ENCODE results near the gene TAF9B.
A peak's percentile ranks its signal among the peaks of the same experiment; 100 is the strongest.
"Not testable (repeated sequence)": the region's sequence is repeated elsewhere in the genome, so short reads cannot be mapped to it uniquely, and the experiment has no call there.

The TAF9B gene, protein sequence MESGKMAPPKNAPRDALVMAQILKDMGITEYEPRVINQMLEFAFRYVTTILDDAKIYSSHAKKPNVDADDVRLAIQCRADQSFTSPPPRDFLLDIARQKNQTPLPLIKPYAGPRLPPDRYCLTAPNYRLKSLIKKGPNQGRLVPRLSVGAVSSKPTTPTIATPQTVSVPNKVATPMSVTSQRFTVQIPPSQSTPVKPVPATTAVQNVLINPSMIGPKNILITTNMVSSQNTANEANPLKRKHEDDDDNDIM

DNA sequence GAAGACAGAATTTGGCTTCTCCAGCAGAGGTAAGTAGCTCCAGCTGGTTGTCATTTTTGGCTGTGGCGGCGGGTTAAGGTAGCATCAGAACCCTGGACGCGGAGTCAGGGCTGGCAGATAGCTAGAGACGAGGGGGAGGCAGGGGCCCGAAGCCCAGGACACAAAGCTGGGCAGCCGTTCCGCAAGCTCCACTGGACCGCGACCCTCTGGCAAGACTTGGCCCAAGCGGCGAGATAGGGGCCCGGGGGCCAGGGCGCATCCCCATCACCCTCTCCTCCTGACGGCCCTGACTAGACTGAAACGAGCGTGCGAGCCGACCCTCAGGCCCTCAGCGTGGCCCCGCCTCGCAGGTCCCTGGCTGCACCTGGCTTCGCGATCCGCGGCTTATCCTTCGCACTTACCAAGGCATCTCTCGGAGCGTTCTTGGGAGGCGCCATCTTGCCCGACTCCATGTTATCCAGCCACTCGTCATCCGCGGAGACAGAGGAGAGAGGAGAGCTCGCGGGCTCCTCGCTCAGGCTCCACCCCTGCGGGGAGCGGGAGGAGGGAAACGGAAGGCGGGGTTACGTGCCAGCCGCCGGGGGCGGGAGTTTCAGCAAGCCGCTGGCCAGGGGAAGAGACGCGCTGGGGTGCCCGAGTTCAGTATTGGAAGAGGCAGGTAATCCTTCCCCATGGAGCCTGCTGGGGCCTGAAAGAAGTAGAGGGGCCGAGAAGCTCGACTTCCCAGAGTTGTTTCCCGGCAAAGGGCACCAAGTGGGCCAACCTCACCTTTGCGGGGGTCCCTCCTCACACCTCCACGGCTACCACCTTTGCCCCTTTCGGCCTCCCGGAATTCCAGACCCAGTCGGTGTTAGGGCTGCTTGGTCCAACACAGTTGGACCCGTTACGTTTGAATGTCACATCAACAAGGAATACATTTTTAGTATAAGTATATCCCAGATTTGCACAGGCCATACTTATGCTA, at the start of gene TAF9B:
Gene TAF9B (minus strand): TSS at position 491 of the 964 bp plus-strand sequence. CDS start 39 bp downstream, at position 452.
- Histone ChIP-seq H3K9me3 (no peaks in the 10 kb centered on the region), H3K27me3 (no peaks in the 10 kb centered on the region), H3K4me1 (peaks cover 0 to 4% (median 0%) of the 10 kb centered on the region in 4 donors), H3K27ac (peak within 1 kb of the TSS; percentile 86 to 88), H3K36me3 (no peaks in the 10 kb centered on the region), H3K4me3 (peak within 1 kb of the TSS; percentile 82 to 85)
- TF ChIP-seq, protein P1, sequence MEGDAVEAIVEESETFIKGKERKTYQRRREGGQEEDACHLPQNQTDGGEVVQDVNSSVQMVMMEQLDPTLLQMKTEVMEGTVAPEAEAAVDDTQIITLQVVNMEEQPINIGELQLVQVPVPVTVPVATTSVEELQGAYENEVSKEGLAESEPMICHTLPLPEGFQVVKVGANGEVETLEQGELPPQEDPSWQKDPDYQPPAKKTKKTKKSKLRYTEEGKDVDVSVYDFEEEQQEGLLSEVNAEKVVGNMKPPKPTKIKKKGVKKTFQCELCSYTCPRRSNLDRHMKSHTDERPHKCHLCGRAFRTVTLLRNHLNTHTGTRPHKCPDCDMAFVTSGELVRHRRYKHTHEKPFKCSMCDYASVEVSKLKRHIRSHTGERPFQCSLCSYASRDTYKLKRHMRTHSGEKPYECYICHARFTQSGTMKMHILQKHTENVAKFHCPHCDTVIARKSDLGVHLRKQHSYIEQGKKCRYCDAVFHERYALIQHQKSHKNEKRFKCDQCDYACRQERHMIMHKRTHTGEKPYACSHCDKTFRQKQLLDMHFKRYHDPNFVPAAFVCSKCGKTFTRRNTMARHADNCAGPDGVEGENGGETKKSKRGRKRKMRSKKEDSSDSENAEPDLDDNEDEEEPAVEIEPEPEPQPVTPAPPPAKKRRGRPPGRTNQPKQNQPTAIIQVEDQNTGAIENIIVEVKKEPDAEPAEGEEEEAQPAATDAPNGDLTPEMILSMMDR (IDR thresholded peaks at IDR 0.05): no peak
- peak; percentile 83 to 93 for DNase-seq
- intact Hi-C loops (cut with DNase I; ENCODE audit: low total_unique reads): no loop called here

DNA sequence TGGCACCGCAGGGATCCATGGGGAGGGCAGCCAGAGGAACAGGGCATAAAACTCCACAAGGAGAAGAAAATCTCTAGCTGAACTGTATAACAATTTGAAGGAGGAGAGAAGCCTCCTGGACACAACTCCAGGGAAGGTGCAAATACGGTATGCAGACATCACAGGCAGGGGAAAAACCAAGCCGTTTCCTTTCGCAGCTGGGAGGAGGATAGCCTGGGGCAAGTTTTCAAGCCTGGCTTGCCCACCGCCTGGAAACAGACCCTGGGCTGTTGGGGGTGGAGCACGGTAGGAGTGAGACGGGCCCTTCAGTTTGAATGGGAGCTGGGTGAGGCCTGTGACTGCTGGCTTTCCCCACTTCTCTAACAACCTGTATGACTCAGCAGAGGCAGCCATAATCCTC, 43.4 kb upstream of the TAF9B start:
- TF ChIP-seq, protein P1 (IDR thresholded peaks at IDR 0.05): no peak
- H3K4me3 ChIP-seq: no peak overlapping the region
- peaks cover 0 to 7% (median 0%) of the 10 kb centered on the region in 3 donors for H3K9me3 ChIP-seq
- intact Hi-C loops (cut with DNase I; ENCODE audit: low total_unique reads): no loop called here
- no peak overlapping the region for H3K27ac ChIP-seq
- H3K27me3 ChIP-seq: no peaks in the 10 kb centered on the region
- H3K4me1 ChIP-seq: no peaks in the 10 kb centered on the region
- DNase-seq: no peak
- H3K36me3 ChIP-seq: no peaks in the 10 kb centered on the region

DNA sequence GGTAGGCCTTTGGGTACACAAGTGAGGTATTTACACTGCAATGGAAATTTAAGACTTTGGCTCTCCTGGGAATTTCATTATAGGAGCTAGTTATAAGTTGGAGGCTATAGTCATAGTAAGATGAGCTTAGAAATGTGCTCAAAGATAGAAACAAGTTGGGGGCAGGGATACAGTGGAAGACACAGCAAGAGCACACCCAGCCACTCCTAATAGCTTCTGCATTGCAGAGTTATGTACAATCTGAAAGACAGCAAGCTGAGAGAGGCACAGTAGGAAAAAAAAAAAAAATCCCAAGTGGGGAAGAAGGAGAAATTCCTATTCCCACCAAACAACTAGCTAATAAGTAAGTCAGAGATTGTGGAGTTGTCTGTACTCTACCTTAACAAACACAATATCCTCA, 41.9 kb upstream of the TAF9B start:
- peaks cover 0 to 7% (median 0%) of the 10 kb centered on the region in 3 donors for H3K9me3 ChIP-seq
- no peak overlapping the region for H3K27ac ChIP-seq
- H3K4me1 ChIP-seq: no peaks in the 10 kb centered on the region
- no peaks in the 10 kb centered on the region for H3K27me3 ChIP-seq
- H3K36me3 ChIP-seq: no peaks in the 10 kb centered on the region
- DNase-seq: no peak
- H3K4me3 ChIP-seq: no peak overlapping the region
- TF ChIP-seq, protein P1 (IDR thresholded peaks at IDR 0.05): no peak
- intact Hi-C loops (cut with DNase I; ENCODE audit: low total_unique reads): no loop called here

DNA sequence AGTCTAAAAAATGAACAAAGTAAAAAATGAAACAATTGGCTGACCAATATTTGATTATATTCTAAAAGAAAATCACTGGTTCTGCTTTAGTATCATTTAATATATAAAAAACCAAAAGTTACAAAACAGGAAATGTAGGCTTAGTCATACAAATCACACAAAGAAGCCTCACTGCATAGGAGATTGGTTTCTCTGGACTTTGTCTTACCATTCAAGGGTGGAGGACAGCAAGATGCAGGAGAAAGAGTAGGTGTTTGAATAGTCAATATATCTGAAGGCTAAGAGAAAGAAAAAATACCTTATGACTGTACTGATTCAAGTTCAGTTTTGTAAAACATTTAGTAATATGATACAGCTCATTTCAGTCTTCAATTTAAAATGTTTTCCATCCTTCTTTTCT, 28.6 kb upstream of the TAF9B start:
- TF ChIP-seq, protein P1 (IDR thresholded peaks at IDR 0.05): no peak
- DNase-seq: no peak
- no peaks in the 10 kb centered on the region for H3K4me1 ChIP-seq
- no peaks in the 10 kb centered on the region for H3K9me3 ChIP-seq
- H3K27ac ChIP-seq: no peak overlapping the region
- no peaks in the 10 kb centered on the region for H3K27me3 ChIP-seq
- intact Hi-C loops (cut with DNase I; ENCODE audit: low total_unique reads): no loop called here
- no peaks in the 10 kb centered on the region for H3K36me3 ChIP-seq
- no peak overlapping the region for H3K4me3 ChIP-seq

DNA sequence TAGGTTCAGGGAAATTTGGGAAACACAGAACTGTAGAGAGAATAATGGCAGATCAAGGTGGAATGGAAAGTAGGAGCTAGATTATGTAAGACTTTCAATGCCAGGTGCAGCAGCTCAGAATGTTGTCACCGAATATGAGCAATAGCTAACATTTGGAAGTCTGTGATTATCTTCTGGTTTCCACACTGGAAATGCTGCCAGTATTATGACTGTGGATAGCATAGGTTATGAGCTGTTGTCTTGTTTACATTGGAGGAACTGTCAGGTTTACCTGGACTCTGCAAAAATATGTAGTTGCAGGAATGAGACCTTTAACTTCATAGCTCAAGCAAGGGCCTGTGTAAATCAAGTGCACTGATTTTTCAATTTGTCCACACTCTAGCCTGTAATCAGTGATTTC, 26.0 kb upstream of the TAF9B start:
- H3K36me3 ChIP-seq: no peaks in the 10 kb centered on the region
- no peaks in the 10 kb centered on the region for H3K27me3 ChIP-seq
- H3K4me3 ChIP-seq: no peak overlapping the region
- intact Hi-C loops (cut with DNase I; ENCODE audit: low total_unique reads): no loop called here
- DNase-seq: no peak
- H3K27ac ChIP-seq: no peak overlapping the region
- H3K4me1 ChIP-seq: no peaks in the 10 kb centered on the region
- H3K9me3 ChIP-seq: no peaks in the 10 kb centered on the region
- TF ChIP-seq, protein P1 (IDR thresholded peaks at IDR 0.05): no peak

DNA sequence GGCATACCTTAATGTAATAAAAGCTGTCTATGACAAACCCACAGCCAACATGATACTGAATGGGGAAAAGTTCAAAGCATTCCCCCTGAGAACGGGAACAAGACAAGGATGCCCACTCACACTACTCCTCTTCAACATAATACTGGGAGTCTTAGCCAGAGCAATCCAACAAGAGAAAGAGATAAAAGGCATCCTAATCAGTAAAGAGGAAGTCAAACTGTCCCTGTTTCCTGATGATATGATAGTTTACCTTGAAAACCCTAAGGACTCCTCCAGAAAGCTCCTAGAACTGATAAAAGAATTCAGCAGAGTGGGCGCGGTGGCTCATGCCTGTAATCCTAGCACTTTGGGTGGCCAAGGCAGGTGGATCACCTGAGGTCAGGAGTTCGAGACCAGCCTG, 23.7 kb upstream of the TAF9B start:
- H3K36me3 ChIP-seq; intact Hi-C loops (cut with DNase I; ENCODE audit: low total_unique reads); H3K27ac ChIP-seq; H3K4me1 ChIP-seq; H3K4me3 ChIP-seq; H3K9me3 ChIP-seq; DNase-seq; H3K27me3 ChIP-seq: not testable (repeated sequence)

DNA sequence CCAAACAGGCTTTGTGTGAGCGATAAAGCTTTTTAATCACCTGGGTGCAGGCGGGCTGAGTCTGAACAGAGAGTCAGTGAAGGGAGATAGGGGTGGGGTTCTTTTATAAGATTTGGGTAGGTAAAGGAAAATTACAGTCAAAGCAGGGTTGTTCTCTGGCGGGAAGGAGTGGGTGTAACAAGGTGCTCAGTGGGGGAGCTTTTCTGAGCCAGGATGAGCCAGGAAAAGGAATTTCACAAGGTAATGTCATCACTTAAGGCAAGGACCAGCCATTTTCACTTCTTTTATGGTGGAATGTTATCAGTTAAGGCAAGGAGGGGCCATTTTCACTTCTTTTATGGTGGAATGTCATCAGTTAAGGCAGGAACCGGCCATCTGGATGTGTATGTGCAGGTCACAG, 21.3 kb upstream of the TAF9B start:
- H3K9me3 ChIP-seq; H3K27me3 ChIP-seq; H3K36me3 ChIP-seq; DNase-seq; H3K4me1 ChIP-seq; H3K27ac ChIP-seq; intact Hi-C loops (cut with DNase I; ENCODE audit: low total_unique reads); H3K4me3 ChIP-seq: not testable (repeated sequence)

DNA sequence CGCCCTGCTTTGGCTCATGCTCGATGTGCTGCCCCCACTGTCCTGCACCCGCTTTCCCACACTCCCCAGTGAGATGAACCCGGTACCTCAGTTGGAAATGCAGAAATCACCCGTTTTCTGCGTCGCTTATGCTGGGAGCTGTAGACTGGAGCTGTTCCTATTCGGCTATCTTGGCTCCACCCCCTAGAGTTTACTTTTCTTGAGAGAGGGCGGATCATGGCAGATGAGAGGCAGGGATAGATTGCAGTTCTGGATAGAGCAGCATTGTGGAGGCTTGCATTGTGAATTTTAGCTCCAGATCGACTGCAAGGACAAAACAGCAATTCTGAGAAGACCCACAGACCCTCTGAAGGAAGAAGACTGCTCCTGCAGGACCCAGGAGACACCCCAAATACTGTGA, 18.4 kb upstream of the TAF9B start:
- intact Hi-C loops (cut with DNase I; ENCODE audit: low total_unique reads); DNase-seq; H3K9me3 ChIP-seq; H3K36me3 ChIP-seq; H3K4me3 ChIP-seq; H3K27ac ChIP-seq; H3K27me3 ChIP-seq; H3K4me1 ChIP-seq: not testable (repeated sequence)

DNA sequence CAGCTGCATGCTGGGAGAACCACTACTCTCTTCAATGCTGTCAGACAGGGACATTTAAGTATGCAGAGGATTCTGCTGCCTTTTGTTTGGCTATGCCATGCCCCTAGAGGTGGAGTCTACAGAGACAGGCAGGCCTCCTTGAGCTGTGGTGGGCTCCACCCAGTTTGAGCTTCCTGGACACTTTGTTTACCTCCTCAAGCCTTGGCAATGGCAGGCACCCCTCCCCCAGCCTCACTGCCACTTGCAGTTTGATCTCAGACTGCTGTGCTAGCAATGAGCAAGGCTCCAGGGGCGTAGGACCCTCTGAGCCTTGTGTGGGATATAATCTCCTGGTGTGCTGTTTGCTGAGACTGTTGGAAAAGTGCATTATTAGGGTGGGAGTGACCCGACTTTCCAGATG, 17.9 kb upstream of the TAF9B start:
- H3K27me3 ChIP-seq; H3K27ac ChIP-seq; H3K9me3 ChIP-seq; H3K36me3 ChIP-seq; intact Hi-C loops (cut with DNase I; ENCODE audit: low total_unique reads); H3K4me1 ChIP-seq; H3K4me3 ChIP-seq; DNase-seq: not testable (repeated sequence)
